ENCODE measurements around the gene ARID5A. TPM values are rescaled to one million over a fixed set of nuclear protein-coding genes. Genes with fewer than 3 reads are reported as not detected.

Gene ARID5A
- total and polyA plus RNA-seq, 2 of the 13 experiments (the other 11 are each of a cell fraction or from before 2014, with no cell fraction given) = 6.0 to 9.5 TPM

DNA sequence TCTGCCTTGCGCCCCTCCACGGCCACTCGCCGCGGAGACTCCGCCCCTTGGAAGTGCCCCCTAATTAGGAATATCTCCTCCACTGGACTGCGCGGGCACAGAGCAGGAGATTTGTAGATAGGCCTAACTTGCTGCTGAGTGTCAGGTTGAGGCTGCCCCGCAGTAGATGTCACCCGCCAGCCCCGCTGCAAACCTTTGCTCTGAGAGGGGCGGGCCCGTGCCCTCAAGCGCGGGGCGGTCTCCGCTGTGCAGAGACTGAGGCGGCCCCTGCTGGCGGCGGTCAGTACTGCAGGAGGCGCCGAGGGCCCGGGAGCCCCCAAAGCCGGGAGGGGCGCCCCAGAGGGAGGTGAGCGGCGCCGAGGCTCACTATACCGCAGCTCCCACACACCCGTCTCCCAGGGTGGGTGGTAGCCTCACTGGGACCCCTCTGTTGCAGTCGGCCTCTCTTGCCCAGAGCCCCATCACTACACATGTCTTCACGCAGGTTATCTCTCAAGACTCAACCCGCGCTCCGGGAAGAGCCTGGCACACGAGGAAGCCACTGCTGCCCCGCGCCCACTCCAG is 28.5 kb upstream of the ARID5A start (continued):
- TF ChIP-seq JARID2 (CRISPR knock-in tag; IDR thresholded peaks at IDR 0.05; ENCODE audit: insufficient replicate concordance) (peak; percentile 29), HDAC2 (CRISPR knock-in tag; IDR thresholded peaks at IDR 0.05) (0 out of 2 replicates have a peak, but pooled peaks have one; percentile 24), KLF12 (CRISPR knock-in tag; IDR thresholded peaks at IDR 0.05; ENCODE audit: borderline replicate concordance) (no peak), SP1 (IDR thresholded peaks at IDR 0.05) (no peak), SP1 (CRISPR knock-in tag; IDR thresholded peaks at IDR 0.05) (peak; percentile 57; the same call in 1 of the 2 replicates), ZNF496 (CRISPR knock-in tag; IDR thresholded peaks at IDR 0.05; ENCODE audit: insufficient replicate concordance) (no peak), ZKSCAN1 (IDR thresholded peaks at IDR 0.05; ENCODE audit: low read length) (no peak), ZNF343 (CRISPR knock-in tag; IDR thresholded peaks at IDR 0.05) (0 out of 2 replicates have a peak, but pooled peaks have one; percentile 22), RBFOX2 (IDR thresholded peaks at IDR 0.05; ENCODE audit: low read depth, low read length) (no peak), MAFK (conservative IDR thresholded peaks at IDR 0.05 in 1 of 2, IDR thresholded peaks at IDR 0.05 in 1 of 2; ENCODE audit: low read length in 2 of 2) (no peak), ZNF598 (CRISPR knock-in tag; IDR thresholded peaks at IDR 0.05; ENCODE audit: borderline replicate concordance) (peak; percentile 20; the same call in 1 of the 2 replicates), ZNF33B (CRISPR knock-in tag; IDR thresholded peaks at IDR 0.05) (0 out of 2 replicates have a peak, but pooled peaks have one; percentile 63), NR2F6 (IDR thresholded peaks at IDR 0.05) (no peak), NR2F6 (CRISPR knock-in tag; IDR thresholded peaks at IDR 0.05) (peak; percentile 41; the same call in 1 of the 2 replicates), PTBP1 (IDR thresholded peaks at IDR 0.05; ENCODE audit: low read depth, low read length, poor library complexity, severe bottlenecking) (no peak), REPIN1 (CRISPR knock-in tag; IDR thresholded peaks at IDR 0.05; ENCODE audit: borderline replicate concordance, low read depth) (peak; percentile 77; the same call in 1 of the 2 replicates), GATAD2A (CRISPR knock-in tag; IDR thresholded peaks at IDR 0.05) (peak; percentile 48; the same call in 1 of the 2 replicates), CENPX (CRISPR knock-in tag; IDR thresholded peaks at IDR 0.05) (no peak), MAZ (IDR thresholded peaks at IDR 0.05; ENCODE audit: borderline replicate concordance, low read depth, low read length) (peak; percentile 67), MAZ (CRISPR knock-in tag; IDR thresholded peaks at IDR 0.05; ENCODE audit: low read depth) (peak; percentile 78; the same call in 1 of the 2 replicates), MATR3 (CRISPR knock-in tag; IDR thresholded peaks at IDR 0.05) (no peak), SETDB1 (CRISPR knock-in tag; IDR thresholded peaks at IDR 0.05; ENCODE audit: borderline replicate concordance) (no peak), JUNB (CRISPR knock-in tag; IDR thresholded peaks at IDR 0.05; ENCODE audit: borderline replicate concordance) (no peak), FOXO1 (CRISPR knock-in tag; IDR thresholded peaks at IDR 0.05) (peak; percentile 41; the same call in 1 of the 2 replicates), BRD4 (CRISPR knock-in tag; IDR thresholded peaks at IDR 0.05) (no peak), ZNF569 (CRISPR knock-in tag; IDR thresholded peaks at IDR 0.05; ENCODE audit: borderline replicate concordance) (no peak), ZMYM3 (CRISPR knock-in tag; IDR thresholded peaks at IDR 0.05) (peak; percentile 42; the same call in 1 of the 2 replicates)
- TF ChIP-seq, protein P1, sequence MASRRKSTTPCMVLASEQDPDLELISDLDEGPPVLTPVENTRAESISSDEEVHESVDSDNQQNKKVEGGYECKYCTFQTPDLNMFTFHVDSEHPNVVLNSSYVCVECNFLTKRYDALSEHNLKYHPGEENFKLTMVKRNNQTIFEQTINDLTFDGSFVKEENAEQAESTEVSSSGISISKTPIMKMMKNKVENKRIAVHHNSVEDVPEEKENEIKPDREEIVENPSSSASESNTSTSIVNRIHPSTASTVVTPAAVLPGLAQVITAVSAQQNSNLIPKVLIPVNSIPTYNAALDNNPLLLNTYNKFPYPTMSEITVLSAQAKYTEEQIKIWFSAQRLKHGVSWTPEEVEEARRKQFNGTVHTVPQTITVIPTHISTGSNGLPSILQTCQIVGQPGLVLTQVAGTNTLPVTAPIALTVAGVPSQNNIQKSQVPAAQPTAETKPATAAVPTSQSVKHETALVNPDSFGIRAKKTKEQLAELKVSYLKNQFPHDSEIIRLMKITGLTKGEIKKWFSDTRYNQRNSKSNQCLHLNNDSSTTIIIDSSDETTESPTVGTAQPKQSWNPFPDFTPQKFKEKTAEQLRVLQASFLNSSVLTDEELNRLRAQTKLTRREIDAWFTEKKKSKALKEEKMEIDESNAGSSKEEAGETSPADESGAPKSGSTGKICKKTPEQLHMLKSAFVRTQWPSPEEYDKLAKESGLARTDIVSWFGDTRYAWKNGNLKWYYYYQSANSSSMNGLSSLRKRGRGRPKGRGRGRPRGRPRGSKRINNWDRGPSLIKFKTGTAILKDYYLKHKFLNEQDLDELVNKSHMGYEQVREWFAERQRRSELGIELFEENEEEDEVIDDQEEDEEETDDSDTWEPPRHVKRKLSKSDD (CRISPR knock-in tag; IDR thresholded peaks at IDR 0.05; ENCODE audit: low read depth) = 0 out of 2 replicates have a peak, but pooled peaks have one; percentile 47
- TF ChIP-seq, protein P2, sequence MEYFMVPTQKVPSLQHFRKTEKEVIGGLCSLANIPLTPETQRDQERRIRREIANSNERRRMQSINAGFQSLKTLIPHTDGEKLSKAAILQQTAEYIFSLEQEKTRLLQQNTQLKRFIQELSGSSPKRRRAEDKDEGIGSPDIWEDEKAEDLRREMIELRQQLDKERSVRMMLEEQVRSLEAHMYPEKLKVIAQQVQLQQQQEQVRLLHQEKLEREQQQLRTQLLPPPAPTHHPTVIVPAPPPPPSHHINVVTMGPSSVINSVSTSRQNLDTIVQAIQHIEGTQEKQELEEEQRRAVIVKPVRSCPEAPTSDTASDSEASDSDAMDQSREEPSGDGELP (IDR thresholded peaks at IDR 0.05; ENCODE audit: borderline replicate concordance, low read depth) = no peak
